A673 (cell line): ENCODE data around the gene ZNF883. TPM values are rescaled to one million over a fixed set of nuclear protein-coding genes. Genes with fewer than 3 reads are reported as not detected.
A peak's percentile ranks its signal among the peaks of the same experiment; 100 is the strongest.
"Not testable (repeated sequence)": the region's sequence is repeated elsewhere in the genome, so short reads cannot be mapped to it uniquely, and the experiment has no call there.

Experiments
- Bru-seq: library from RNA; stranded (reverse); fragments of 400-500 nt; gene quantifications from one replicate; lab custom pipeline; 2021; lab: Mats Ljungman, UMichigan
- BruChase-seq, 2 experiments: library from RNA; stranded (reverse); fragments of 400-500 nt; gene quantifications; one replicate each; lab custom pipeline; 2021; lab: Mats Ljungman, UMichigan
- BruUV-seq: library from RNA; stranded (reverse); fragments of 400-500 nt; replicated peaks from 2 replicates; lab custom pipeline; 2021; lab: Mats Ljungman, UMichigan
- CTCF ChIA-PET: fragments of 300-600 bp; sonication (Branson Sonifier 250); formaldehyde crosslinking; loops from one replicate; lab custom pipeline; 2022; ENCODE audit warnings: antibody characterized with exemption; lab: Charles Lee
- POLR2A ChIA-PET: fragments of 300-600 bp; sonication (Branson Sonifier 250); formaldehyde crosslinking; loops from one replicate; lab custom pipeline; 2022; ENCODE audit warnings: antibody characterized with exemption; ENCODE audit not compliant: low non-redundant PET; lab: Charles Lee
- DNase-seq: peaks from one replicate; pipeline ENCODE4 v3.0.0-alpha.2; 2015; ENCODE audit warnings: low spot score
- H3K27ac ChIP-seq: fragments of 200-600 bp; sonication (generic); 2 replicates; pipeline ENCODE4 v1.5.1; 2016; ENCODE audit warnings: mixed run types, low read depth, mild to moderate bottlenecking, mixed read lengths, antibody characterized with exemption, low read length; ENCODE audit not compliant: poor library complexity, severe bottlenecking
- H3K27me3 ChIP-seq: fragments of 200-600 bp; sonication (generic); replicated peaks from 2 replicates; pipeline ENCODE4 v1.6.1; 2017; ENCODE audit warnings: mixed run types, low read depth, mild to moderate bottlenecking, mixed read lengths, antibody characterized with exemption, low read length; ENCODE audit not compliant: insufficient read depth, poor library complexity
- H3K36me3 ChIP-seq: fragments of 200-600 bp; sonication (generic); 2 replicates; pipeline ENCODE4 v1.6.1; 2016; ENCODE audit warnings: mixed run types, mild to moderate bottlenecking, mixed read lengths, antibody characterized with exemption, low read length; ENCODE audit not compliant: insufficient read depth, poor library complexity, severe bottlenecking
- H3K4me1 ChIP-seq: fragments of 200-600 bp; sonication (generic); 2 replicates; pipeline ENCODE4 v1.6.1; 2017; ENCODE audit warnings: mixed run types, mild to moderate bottlenecking, mixed read lengths, antibody characterized with exemption, low read length; ENCODE audit not compliant: insufficient read depth, poor library complexity, severe bottlenecking
- H3K4me3 ChIP-seq: fragments of 200-600 bp; sonication (generic); 2 replicates; pipeline ENCODE4 v1.5.1; 2016; ENCODE audit warnings: low read depth, mixed run types, mild to moderate bottlenecking, mixed read lengths, low read length; ENCODE audit not compliant: poor library complexity, severe bottlenecking
- H3K9me3 ChIP-seq: fragments of 200-600 bp; sonication (generic); 2 replicates; pipeline ENCODE4 v1.6.1; 2016; ENCODE audit warnings: mixed run types, low read depth, mild to moderate bottlenecking, mixed read lengths, antibody characterized with exemption, low read length; ENCODE audit not compliant: poor library complexity, severe bottlenecking
- CTCF ChIP-seq: fragments of 300-800, 200-600 bp; sonication (generic); conservative IDR thresholded peaks from 2 replicates; pipeline ENCODE4 v1.5.1; 2017; ENCODE audit warnings: low read depth, mild to moderate bottlenecking, antibody characterized with exemption, low read length, moderate library complexity, mixed read lengths
- EZH2 ChIP-seq: fragments of 200-600 bp; sonication (generic); IDR thresholded peaks from 2 replicates; pipeline ENCODE4 v1.6.1; 2017; ENCODE audit warnings: borderline replicate concordance, low read depth, mild to moderate bottlenecking, mixed read lengths, antibody characterized with exemption, low read length; ENCODE audit not compliant: poor library complexity, severe bottlenecking
- intact Hi-C: fragments of 100-400 bp; cut with micrococcal nuclease; formaldehyde crosslinking; loops from one replicate; pipeline ENCODE4 v1.10.0; 2022; ENCODE audit not compliant: unreplicated experiment
- long read RNA-seq: library from polyadenylated mRNA; stranded (forward); transcript quantifications from one replicate; pipeline ENCODE4 v2.0.0, GENCODE V29; 2022
- total RNA-seq: library from RNA; stranded (reverse); gene quantifications from 2 replicates; pipeline ENCODE4 v1.2.3, GENCODE V29; 2021

The ZNF883 gene
- 3.9 and 4.0 TPM in 2 replicates for total RNA-seq
- Bru-seq, nascent RNA = percentile 36 among the genes with signal in this experiment
- percentile 39 among the genes with signal in this experiment for BruChase-seq, experiment 1, labeled RNA remaining after a 2-hour chase
- percentile 41 among the genes with signal in this experiment for BruChase-seq, experiment 2, labeled RNA remaining after a 6-hour chase
- long read RNA-seq, partial matches to known transcripts = 0 of 4 reads
- long read RNA-seq, other reads (novel, unspliced or antisense) = 1 of 4 reads

- no TSS peak for BruUV-seq
- CTCF ChIA-PET = no interaction called here
- H3K4me1 ChIP-seq = no peaks in the 10 kb centered on the region
- intact Hi-C loops = no loop called here
- no peak for TF ChIP-seq EZH2
- TF ChIP-seq CTCF = no peak
- peak; percentile 78 for DNase-seq
- POLR2A ChIA-PET = no interaction called here
- H3K4me3 ChIP-seq = peak within 1 kb of the TSS; percentile 45
- H3K9me3 ChIP-seq = no peaks in the 10 kb centered on the region
- H3K27ac ChIP-seq = no peak within 1 kb of the TSS
- no peaks in the 10 kb centered on the region for H3K36me3 ChIP-seq
- H3K27me3 ChIP-seq = no peaks in the 10 kb centered on the region
These were observed at the start of gene ZNF883 for GRCh38 chr9:113011911-113012381. Gene ZNF883 (minus strand): TSS chr9:113012192.

- TF ChIP-seq EZH2 = peak; percentile 40
- peaks cover 12% of the 10 kb centered on the region for H3K27me3 ChIP-seq
- POLR2A ChIA-PET, CTCF ChIA-PET, H3K4me3 ChIP-seq, H3K36me3 ChIP-seq, intact Hi-C loops, H3K27ac ChIP-seq, H3K4me1 ChIP-seq, H3K9me3 ChIP-seq, BruUV-seq: not testable (repeated sequence)
- DNase-seq = peak; percentile 41
These were observed 49.3 kb upstream of the ZNF883 start for GRCh38 chr9:113061072-113061850.

- peaks cover 20% of the 10 kb centered on the region for H3K9me3 ChIP-seq
- peak overlapping the region; percentile 38 for H3K4me3 ChIP-seq
These were observed 47.7 kb upstream of the ZNF883 start for GRCh38 chr9:113059581-113060284.

GRCh38 chr9:113057193-113057592 lies 45.2 kb upstream of the ZNF883 start:
- TF ChIP-seq EZH2 = no peak
- TF ChIP-seq CTCF = no peak
- CTCF ChIA-PET = no interaction called here
- H3K27ac ChIP-seq = no peak overlapping the region
- DNase-seq = no peak
- POLR2A ChIA-PET = no interaction called here
- H3K27me3 ChIP-seq = peaks cover 6% of the 10 kb centered on the region
- H3K4me1 ChIP-seq = no peaks in the 10 kb centered on the region
- intact Hi-C loops = no loop called here
- H3K36me3 ChIP-seq = no peaks in the 10 kb centered on the region
- no TSS peak for BruUV-seq
- peaks cover 37% of the 10 kb centered on the region for H3K9me3 ChIP-seq
- peak overlapping the region; percentile 81 for H3K4me3 ChIP-seq

More at GRCh38 chr9:113059581-113060284, 47.7 kb upstream of the ZNF883 start:
- BruUV-seq, H3K27ac ChIP-seq, intact Hi-C loops, POLR2A ChIA-PET, H3K4me1 ChIP-seq, H3K36me3 ChIP-seq, CTCF ChIA-PET: not testable (repeated sequence)
- peak; percentile 66 for DNase-seq
- peaks cover 12% of the 10 kb centered on the region for H3K27me3 ChIP-seq
